CD4-positive, CD25-positive, alpha-beta regulatory T cell (primary cell): ENCODE results near the gene IL2RA. TPM values are rescaled to one million over a fixed set of nuclear protein-coding genes. Genes with fewer than 3 reads are reported as not detected.

Experiments used
- ATAC-seq, 2 donors: fragments of 150-1000 bp; cut with Tn5 transposase; one replicate each; pipeline ENCODE4 v1.10.0; 2021; ENCODE audit warnings: low read depth in 2 of 2, moderate number of reproducible peaks in 2 of 2, moderate library complexity in 1 of 2
- DNase-seq, 3 donors: peaks; one replicate each; pipeline versions ENCODE4 v3.0.0 to v3.0.0-alpha.2; 2012 to 2022; ENCODE audit warnings: mixed read lengths in 1 of 3
- H3K27ac ChIP-seq: one replicate; pipeline ENCODE4 v1.7.0; 2013; ENCODE audit warnings: mild to moderate bottlenecking, low read length; ENCODE audit not compliant: insufficient read depth, poor library complexity, severe bottlenecking
- H3K27me3 ChIP-seq: one replicate; pipeline ENCODE4 v1.7.0; 2013; ENCODE audit warnings: low read length; ENCODE audit not compliant: control insufficient read depth, insufficient read depth
- H3K36me3 ChIP-seq: one replicate; pipeline ENCODE4 v1.7.0; 2013; ENCODE audit warnings: mild to moderate bottlenecking, low read length, moderate library complexity; ENCODE audit not compliant: control insufficient read depth, insufficient read depth
- H3K4me1 ChIP-seq: 2 replicates; pipeline ENCODE4 v1.7.0; 2013; ENCODE audit warnings: mild to moderate bottlenecking, low read length; ENCODE audit not compliant: insufficient read depth, control insufficient read depth, poor library complexity, severe bottlenecking
- H3K4me3 ChIP-seq: one replicate; pipeline ENCODE4 v1.7.0; 2013; ENCODE audit warnings: low read depth, mild to moderate bottlenecking, low read length, moderate library complexity
- H3K9me3 ChIP-seq, 2 experiments: 1 replicate in 1 of 2; 2 replicates in 1 of 2; pipeline ENCODE4 v1.7.0; 2013; ENCODE audit warnings: low read length in 2 of 2, mild to moderate bottlenecking in 1 of 2, moderate library complexity in 1 of 2; ENCODE audit not compliant: control insufficient read depth in 2 of 2
- H3K27ac Mint-ChIP-seq, 3 donors: one replicate each; pipeline ENCODE4 v1.8.0; 2020 to 2022; ENCODE audit warnings: mild to moderate bottlenecking in 3 of 3, mixed read lengths in 3 of 3, moderate library complexity in 2 of 3
- H3K27me3 Mint-ChIP-seq: one replicate; pipeline ENCODE4 v1.8.0; 2022; ENCODE audit warnings: mild to moderate bottlenecking, mixed read lengths
- H3K36me3 Mint-ChIP-seq: one replicate; pipeline ENCODE4 v1.8.0; 2020; ENCODE audit warnings: mixed read lengths
- H3K4me1 Mint-ChIP-seq, 4 donors: one replicate each; pipeline ENCODE4 v1.8.0; 2020 to 2022; ENCODE audit warnings: mixed read lengths in 4 of 4, mild to moderate bottlenecking in 1 of 4
- H3K4me3 Mint-ChIP-seq, 4 donors: one replicate each; pipeline ENCODE4 v1.8.0; 2020 to 2022; ENCODE audit warnings: mild to moderate bottlenecking in 4 of 4, mixed read lengths in 4 of 4, moderate library complexity in 3 of 4
- H3K9me3 Mint-ChIP-seq, 7 donors: one replicate each; pipeline ENCODE4 v1.8.0; 2020 to 2022; ENCODE audit warnings: mixed read lengths in 7 of 7, mild to moderate bottlenecking in 3 of 7, moderate library complexity in 2 of 7
- polyA plus RNA-seq, 4 donors: library from polyadenylated mRNA; unstranded; fragments of 300-500 nt; fragmentation: Illumina TruSeq; gene quantifications; one replicate each; pipeline ENCODE4 v1.2.3, GENCODE V29; 2021
- total RNA-seq: library from RNA; stranded (reverse); gene quantifications from one replicate; pipeline ENCODE4 v1.2.3, GENCODE V29; 2022

The IL2RA gene
- total and polyA plus RNA-seq, 5 donors from 2014 or later, result 159 to 261 (median 195) TPM

DNA sequence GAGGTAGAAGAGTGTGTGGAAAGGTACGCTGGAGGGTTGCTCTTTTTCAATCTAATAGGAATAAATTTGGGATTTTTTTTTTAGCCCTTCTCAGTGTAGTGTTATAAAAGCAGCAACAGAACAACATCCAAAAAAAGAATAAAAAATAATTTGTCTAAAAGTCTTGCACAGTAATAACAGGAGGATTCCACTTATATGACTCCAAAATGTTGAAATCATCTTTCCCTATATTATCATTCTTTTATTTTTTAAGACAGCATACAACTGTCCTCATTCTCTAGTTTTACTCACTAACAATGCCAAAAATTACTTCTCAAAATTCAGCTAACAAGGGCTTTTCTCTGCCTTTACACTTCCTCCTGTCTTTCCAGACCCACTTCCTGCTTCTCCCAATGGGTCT is 27.8 kb downstream of the IL2RA start:
- Mint-ChIP-seq H3K4me1 (peaks cover 62 to 93% (median 80%) of the 10 kb centered on the region in 4 donors), H3K27me3 (no peaks in the 10 kb centered on the region), H3K36me3 (peaks cover 54% of the 10 kb centered on the region), H3K9me3 (peaks cover 0 to 12% (median 0%) of the 10 kb centered on the region in 7 donors), H3K27ac (peak overlapping the region; percentile 67 to 95 (median 67)), H3K4me3 (peak overlapping the region in 3 of 4 donors; percentile 55 to 79 (median 58))
- peak overlapping the region; percentile 66 for H3K27ac ChIP-seq
- ATAC-seq (no peak), DNase-seq (no peak)
- peaks cover 4 to 5% of the 10 kb centered on the region in 2 experiments for H3K9me3 ChIP-seq
- H3K36me3 ChIP-seq, result peaks cover 41% of the 10 kb centered on the region
- peaks cover 70% of the 10 kb centered on the region for H3K4me1 ChIP-seq
- no peak overlapping the region for H3K4me3 ChIP-seq
- no peaks in the 10 kb centered on the region for H3K27me3 ChIP-seq

DNA sequence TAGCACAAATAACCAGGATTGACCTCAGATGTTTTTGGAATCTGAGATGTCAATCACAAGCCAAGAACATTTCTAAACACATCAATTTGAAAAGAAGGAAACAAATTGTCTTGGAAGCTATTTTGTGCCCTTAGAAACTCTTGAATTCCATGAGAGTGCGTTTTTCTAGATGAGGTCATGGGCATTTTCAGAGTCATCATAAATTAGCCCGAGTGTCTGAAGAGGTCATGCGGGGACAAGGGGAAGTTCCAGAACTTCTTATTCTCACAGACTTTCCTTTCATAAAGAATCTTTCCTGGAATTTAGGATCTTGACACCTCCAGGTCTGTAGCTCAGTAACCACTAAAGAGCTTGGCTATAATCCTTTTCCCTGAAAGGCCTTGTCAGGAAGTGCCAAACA is 28.2 kb downstream of the IL2RA start:
- peaks cover 58 to 91% (median 76%) of the 10 kb centered on the region in 4 donors for H3K4me1 Mint-ChIP-seq

DNA sequence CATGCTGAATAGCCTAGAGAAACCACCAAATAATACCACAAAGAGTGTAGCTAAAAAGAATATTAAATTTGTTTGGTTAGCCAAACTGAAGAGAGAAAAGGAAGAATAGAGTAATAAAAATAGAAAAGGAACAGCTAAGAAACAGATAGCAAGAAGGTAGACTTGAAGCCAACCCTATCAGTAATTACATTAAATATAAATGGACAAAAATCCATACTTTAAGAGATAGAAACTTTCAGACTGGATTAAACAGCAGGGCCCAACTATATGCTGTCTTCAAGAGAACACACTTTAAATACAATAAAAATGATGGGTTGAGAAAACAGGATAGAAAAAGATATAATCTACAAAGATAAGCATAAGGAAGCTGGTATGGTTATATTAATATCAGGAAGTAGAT is 31.2 kb downstream of the IL2RA start:
- ATAC-seq (no peak), DNase-seq (no peak)
- Mint-ChIP-seq H3K4me3 (peak overlapping the region in 2 of 4 donors; percentile 16 to 41), H3K9me3 (peaks cover 0 to 12% (median 0%) of the 10 kb centered on the region in 7 donors), H3K27me3 (no peaks in the 10 kb centered on the region), H3K4me1 (peaks cover 47 to 88% (median 68%) of the 10 kb centered on the region in 4 donors), H3K27ac (peak overlapping the region; percentile 3 to 79 (median 36)), H3K36me3 (peaks cover 58% of the 10 kb centered on the region)
- H3K4me3 ChIP-seq, result peak overlapping the region; percentile 42
- peaks cover 65% of the 10 kb centered on the region for H3K4me1 ChIP-seq
- H3K9me3 ChIP-seq, result peaks cover 4 to 5% of the 10 kb centered on the region in 2 experiments
- peaks cover 54% of the 10 kb centered on the region for H3K36me3 ChIP-seq
- peak overlapping the region; percentile 60 for H3K27ac ChIP-seq
- no peaks in the 10 kb centered on the region for H3K27me3 ChIP-seq

More for the DNA sequence above, 28.2 kb downstream of the IL2RA start:
- DNase-seq, result no peak
- peaks cover 50% of the 10 kb centered on the region for H3K36me3 Mint-ChIP-seq
- H3K4me1 ChIP-seq, result peaks cover 69% of the 10 kb centered on the region
- H3K4me3 Mint-ChIP-seq, result peak overlapping the region in 2 of 4 donors; percentile 7 to 79
- H3K9me3 Mint-ChIP-seq, result peaks cover 0 to 12% (median 0%) of the 10 kb centered on the region in 7 donors
- peak overlapping the region; percentile 43 for H3K4me3 ChIP-seq
- H3K27me3 Mint-ChIP-seq, result no peaks in the 10 kb centered on the region
- H3K27ac Mint-ChIP-seq, result peak overlapping the region; percentile 67 to 95 (median 67)
- no peak for ATAC-seq
- no peaks in the 10 kb centered on the region for H3K27me3 ChIP-seq
- peaks cover 41% of the 10 kb centered on the region for H3K36me3 ChIP-seq
- peaks cover 4 to 5% of the 10 kb centered on the region in 2 experiments for H3K9me3 ChIP-seq
- H3K27ac ChIP-seq, result peak overlapping the region; percentile 66

GRCh38 chr10:6030217-6030616 is 31.9 kb downstream of the IL2RA start:
- peaks cover 54% of the 10 kb centered on the region for H3K36me3 ChIP-seq
- H3K4me1 Mint-ChIP-seq, result peaks cover 47 to 85% (median 64%) of the 10 kb centered on the region in 4 donors
- peaks cover 54% of the 10 kb centered on the region for H3K36me3 Mint-ChIP-seq

GRCh38 chr10:6027929-6028328 is 34.2 kb downstream of the IL2RA start:
- no peak for DNase-seq
- peaks cover 53% of the 10 kb centered on the region for H3K36me3 Mint-ChIP-seq

More at GRCh38 chr10:6030217-6030616, 31.9 kb downstream of the IL2RA start:
- H3K9me3 ChIP-seq, result peaks cover 4 to 5% of the 10 kb centered on the region in 2 experiments
- H3K27me3 ChIP-seq, result no peaks in the 10 kb centered on the region
- DNase-seq, result no peak
- ATAC-seq, result no peak
- H3K4me1 ChIP-seq, result peaks cover 58% of the 10 kb centered on the region
- H3K9me3 Mint-ChIP-seq, result peaks cover 0 to 12% (median 0%) of the 10 kb centered on the region in 7 donors
- peak overlapping the region in 2 of 3 donors; percentile 59 to 79 for H3K27ac Mint-ChIP-seq
- peak overlapping the region; percentile 8 to 58 (median 29) for H3K4me3 Mint-ChIP-seq
- H3K27ac ChIP-seq, result peak overlapping the region; percentile 60
- H3K27me3 Mint-ChIP-seq, result no peaks in the 10 kb centered on the region
- peak overlapping the region; percentile 28 for H3K4me3 ChIP-seq

GRCh38 chr10:6025683-6026255 is 36.4 kb downstream of the IL2RA start:
- no peaks in the 10 kb centered on the region for H3K27me3 Mint-ChIP-seq
- H3K27ac Mint-ChIP-seq, result peak overlapping the region; percentile 9 to 76 (median 48)
- H3K9me3 ChIP-seq, result peaks cover 2 to 5% of the 10 kb centered on the region in 2 experiments
- peaks cover 80% of the 10 kb centered on the region for H3K36me3 ChIP-seq
- no peaks in the 10 kb centered on the region for H3K27me3 ChIP-seq
- H3K4me1 ChIP-seq, result peaks cover 32% of the 10 kb centered on the region
- ATAC-seq, result no peak
- peak overlapping the region; percentile 60 for H3K27ac ChIP-seq
- peaks cover 0 to 9% (median 0%) of the 10 kb centered on the region in 7 donors for H3K9me3 Mint-ChIP-seq
- no peak overlapping the region for H3K4me3 Mint-ChIP-seq
- peaks cover 20 to 77% (median 43%) of the 10 kb centered on the region in 4 donors for H3K4me1 Mint-ChIP-seq
- H3K36me3 Mint-ChIP-seq, result peaks cover 71% of the 10 kb centered on the region
- H3K4me3 ChIP-seq, result no peak overlapping the region
- no peak for DNase-seq

More at GRCh38 chr10:6027929-6028328, 34.2 kb downstream of the IL2RA start:
- peaks cover 0 to 12% (median 0%) of the 10 kb centered on the region in 7 donors for H3K9me3 Mint-ChIP-seq
- H3K4me1 Mint-ChIP-seq, result peaks cover 32 to 78% (median 48%) of the 10 kb centered on the region in 4 donors
- H3K27ac Mint-ChIP-seq, result peak overlapping the region; percentile 88 to 91 (median 88)
- peak overlapping the region; percentile 60 for H3K27ac ChIP-seq
- peaks cover 42% of the 10 kb centered on the region for H3K4me1 ChIP-seq
- no peak for ATAC-seq
- H3K27me3 ChIP-seq, result no peaks in the 10 kb centered on the region
- peak overlapping the region; percentile 22 to 77 (median 68) for H3K4me3 Mint-ChIP-seq
- no peaks in the 10 kb centered on the region for H3K27me3 Mint-ChIP-seq
- peak overlapping the region; percentile 32 for H3K4me3 ChIP-seq
- H3K36me3 ChIP-seq, result peaks cover 58% of the 10 kb centered on the region
- H3K9me3 ChIP-seq, result peaks cover 4 to 5% of the 10 kb centered on the region in 2 experiments

- peak overlapping the region in 2 of 3 donors; percentile 65 to 91 for H3K27ac Mint-ChIP-seq
- H3K4me3 Mint-ChIP-seq, result no peak overlapping the region
- no peaks in the 10 kb centered on the region for H3K9me3 ChIP-seq
- peaks cover 11 to 72% (median 36%) of the 10 kb centered on the region in 4 donors for H3K4me1 Mint-ChIP-seq
- no peak for DNase-seq
- no peak for ATAC-seq
- no peaks in the 10 kb centered on the region for H3K9me3 Mint-ChIP-seq
- peak overlapping the region; percentile 25 for H3K27ac ChIP-seq
- H3K36me3 Mint-ChIP-seq, result peaks cover 67% of the 10 kb centered on the region
- H3K4me1 ChIP-seq, result peaks cover 33% of the 10 kb centered on the region
- no peak overlapping the region for H3K4me3 ChIP-seq
- H3K27me3 ChIP-seq, result no peaks in the 10 kb centered on the region
- H3K27me3 Mint-ChIP-seq, result no peaks in the 10 kb centered on the region
- peaks cover 86% of the 10 kb centered on the region for H3K36me3 ChIP-seq
Observed at GRCh38 chr10:6024334-6024682, 37.9 kb downstream of the IL2RA start.
